Heart left ventricle (tissue), 16 donors: ENCODE data around the gene NDUFB5. TPM values are rescaled to one million over a fixed set of nuclear protein-coding genes. Genes with fewer than 3 reads are reported as not detected.
A peak's percentile ranks its signal among the peaks of the same experiment; 100 is the strongest.

Source experiments
- ATAC-seq, 4 donors: fragments of 200-7000 bp; cut with Tn5 transposase; one replicate each; pipeline ENCODE4 v1.9.1; 2020 to 2022; ENCODE audit warnings: moderate library complexity in 4 of 4, mild to moderate bottlenecking in 3 of 4, moderate number of reproducible peaks in 1 of 4
- DNase-seq, 5 donors: peaks; one replicate each; pipeline ENCODE4 v3.0.0-alpha.2; 2020
- H3K27ac ChIP-seq, 12 donors: fragments of 200-600 bp; sonication (generic) in 4 of 12; one replicate each; pipeline versions ENCODE4 v1.5.0 to v1.8.0; 2016 to 2022; ENCODE audit warnings: mild to moderate bottlenecking in 2 of 12
- H3K27me3 ChIP-seq, 9 donors: fragments of 200-600 bp; sonication (generic) in 2 of 9; one replicate each; pipeline versions ENCODE4 v1.5.1 to v1.8.0; 2016 to 2022; ENCODE audit warnings: mild to moderate bottlenecking in 3 of 9
- H3K36me3 ChIP-seq, 9 donors: fragments of 200-600 bp; sonication (generic) in 2 of 9; one replicate each; pipeline versions ENCODE4 v1.5.0 to v1.8.0; 2018 to 2022; ENCODE audit warnings: mild to moderate bottlenecking in 2 of 9
- H3K4me1 ChIP-seq, 12 donors: fragments of 200-600 bp; sonication (generic) in 4 of 12; one replicate each; pipeline versions ENCODE4 v1.5.0 to v1.8.0; 2016 to 2022; ENCODE audit warnings: mild to moderate bottlenecking in 3 of 12
- H3K4me3 ChIP-seq, 12 donors: fragments of 200-600 bp; sonication (generic) in 4 of 12; one replicate each; pipeline versions ENCODE4 v1.5.0 to v1.8.0; 2017 to 2022; ENCODE audit warnings: mild to moderate bottlenecking in 9 of 12, moderate library complexity in 4 of 12
- H3K9me3 ChIP-seq, 12 donors: fragments of 200-600 bp; sonication (generic) in 4 of 12; one replicate each; pipeline versions ENCODE4 v1.5.0 to v1.8.0; 2016 to 2022; ENCODE audit warnings: mild to moderate bottlenecking in 1 of 12
- POLR2A ChIP-seq, 2 donors: fragments of 450-650 bp; IDR thresholded peaks; one replicate each; pipeline ENCODE4 v1.6.1; 2017; ENCODE audit warnings: antibody characterized with exemption in 2 of 2, mild to moderate bottlenecking in 2 of 2, moderate library complexity in 2 of 2
- WGBS, 4 donors: extraction: QIAGEN DNeasy Blood & Tissue Kit in 2 of 4; methylation state at CpG; one replicate each; pipeline versions ENCODE4 v1.1.5 to v1.1.7; 2013 to 2018; 5-methylcytosine and 5-hydroxymethylcytosine counted together
- intact Hi-C, 10 donors: fragments of 100-400 bp; cut with DNase I; formaldehyde crosslinking; loops; one replicate each; pipeline versions ENCODE4 v1.11.1 to v1.14.2; 2022
- polyA plus RNA-seq, 2 donors: library from polyadenylated mRNA; stranded (reverse); fragments of 200-250 nt; gene quantifications; one replicate each; pipeline ENCODE4 v1.2.3, GENCODE V29; 2013
- total RNA-seq, 9 donors: library from RNA; depleted of rRNA in 2 of 9; stranded (reverse); fragments of >200 nt in 2 of 9; fragmentation: NEBNext Ultra II Directional in 3 of 9; extraction: Animal tissue kit (Norgen Biotek cat#: 25700) in 3 of 9; gene quantifications; one replicate each; pipeline versions ENCODE4 v1.1.0 to v1.2.4, GENCODE V29; 2016 to 2023
- TF ChIP-seq, protein P1 (sequence below), 12 donors: fragments of 200-600 bp; sonication (generic) in 4 of 12; IDR thresholded peaks; one replicate each; pipeline versions ENCODE4 v1.5.0 to v1.8.0; 2018 to 2022; ENCODE audit warnings: antibody characterized with exemption in 12 of 12, mild to moderate bottlenecking in 5 of 12
- donor health status: ischemic (EF 13 %, LVEDD 7.1; RV severe dilation, severe dysfunction).
- donor health status: healthy with polysubstance abuse.
- donor health status: DM: no; HTN: yes; CAD: no.
- donor health status: DM: no; HTN: no; CAD: no.
- donor health status: ischemic (EF 25% LVEDD 6.9; RV normal size, moderate dysfunction).
- donor health status: ischemic (EF 25% LVEDD 5.7; RV mildly dilated, moderate dysfunction).
- donor health status: healthy.
- donor health status: DM: yes; HTN: yes; CAD: no.
- donor health status: ischemic (EF 35%, LVEDD 5.7; RV mildly dilated, moderate dysfunction).
- donor health status: nonischemic (EF 11% LVEDD 7.7; RV severe dilation, severe dysfunction).
- donor health status: DM: yes; HTN: yes; CAD: no.
- donor health status: PGD.
- donor health status: ischemic (EF 29% LVEDD 5.4; RV normal size, mild dysfunction).
- donor health status: nonischemic (EF 23%, LVEDD 6.1; RV moderate dilation, normal function).

Gene NDUFB5
- total and polyA plus RNA-seq, 11 donors = 138 to 383 (median 317) TPM

DNA sequence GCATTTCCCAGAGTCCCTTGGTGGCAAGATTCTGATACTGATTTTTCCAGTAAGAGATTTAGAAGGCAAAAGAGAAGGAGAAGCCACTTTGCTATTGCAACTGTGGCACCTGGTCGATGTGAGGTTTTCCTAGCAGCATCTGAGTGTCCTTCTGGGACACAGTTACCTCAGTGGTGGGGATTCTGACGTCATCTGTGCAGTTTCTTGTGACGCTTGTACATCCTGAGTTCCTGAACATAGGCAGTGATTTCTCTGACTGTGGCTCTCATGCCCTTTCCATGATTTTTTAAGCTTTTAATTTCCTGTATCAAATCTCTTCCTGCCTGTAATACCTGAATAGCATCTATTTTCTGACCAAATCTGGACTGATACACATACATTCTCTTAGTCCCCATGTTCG is 57.2 kb downstream of the NDUFB5 start:
- Histone ChIP-seq H3K4me3 (no peak overlapping the region), H3K27me3 (no peaks in the 10 kb centered on the region), H3K27ac (peak overlapping the region in 3 of 12 donors; percentile 6 to 66 (median 12)), H3K9me3 (no peaks in the 10 kb centered on the region), H3K36me3 (no peaks in the 10 kb centered on the region), H3K4me1 (peaks cover 0 to 91% (median 38%) of the 10 kb centered on the region in 12 donors)
- intact Hi-C loops = no loop called here
- ATAC-seq (no peak), DNase-seq (no peak)
- WGBS, 4 donors = 63 to 72% (median 67%) methylated on average over 4 of the region's 4 CpGs
- no peak for TF ChIP-seq POLR2A (IDR thresholded peaks at IDR 0.05)
- TF ChIP-seq, protein P1, sequence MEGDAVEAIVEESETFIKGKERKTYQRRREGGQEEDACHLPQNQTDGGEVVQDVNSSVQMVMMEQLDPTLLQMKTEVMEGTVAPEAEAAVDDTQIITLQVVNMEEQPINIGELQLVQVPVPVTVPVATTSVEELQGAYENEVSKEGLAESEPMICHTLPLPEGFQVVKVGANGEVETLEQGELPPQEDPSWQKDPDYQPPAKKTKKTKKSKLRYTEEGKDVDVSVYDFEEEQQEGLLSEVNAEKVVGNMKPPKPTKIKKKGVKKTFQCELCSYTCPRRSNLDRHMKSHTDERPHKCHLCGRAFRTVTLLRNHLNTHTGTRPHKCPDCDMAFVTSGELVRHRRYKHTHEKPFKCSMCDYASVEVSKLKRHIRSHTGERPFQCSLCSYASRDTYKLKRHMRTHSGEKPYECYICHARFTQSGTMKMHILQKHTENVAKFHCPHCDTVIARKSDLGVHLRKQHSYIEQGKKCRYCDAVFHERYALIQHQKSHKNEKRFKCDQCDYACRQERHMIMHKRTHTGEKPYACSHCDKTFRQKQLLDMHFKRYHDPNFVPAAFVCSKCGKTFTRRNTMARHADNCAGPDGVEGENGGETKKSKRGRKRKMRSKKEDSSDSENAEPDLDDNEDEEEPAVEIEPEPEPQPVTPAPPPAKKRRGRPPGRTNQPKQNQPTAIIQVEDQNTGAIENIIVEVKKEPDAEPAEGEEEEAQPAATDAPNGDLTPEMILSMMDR (IDR thresholded peaks at IDR 0.05) = no peak

DNA sequence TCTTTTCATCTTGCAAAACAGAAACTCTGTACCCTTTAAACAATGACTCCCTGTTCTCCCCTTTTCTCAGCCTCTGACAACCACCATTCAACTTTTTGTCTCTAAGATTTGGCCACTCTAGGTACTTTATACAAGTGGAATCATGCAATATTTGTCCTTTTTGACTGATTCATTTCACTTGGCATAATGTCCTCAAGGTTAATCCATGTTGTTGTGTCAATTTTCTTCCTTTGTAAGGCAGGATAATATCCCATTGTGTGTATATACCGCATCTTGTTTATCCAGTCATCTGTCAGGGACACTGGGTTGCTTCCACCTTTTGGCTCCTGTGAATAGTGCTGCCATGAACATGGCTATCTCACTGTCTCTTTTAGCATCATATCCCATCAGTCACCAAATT is 58.5 kb downstream of the NDUFB5 start:
- no peak for ATAC-seq
- WGBS, 4 donors = 85 to 96% (median 90%) methylated on average over 1 of the region's 1 CpG
- peaks cover 0 to 95% (median 41%) of the 10 kb centered on the region in 12 donors for H3K4me1 ChIP-seq

DNA sequence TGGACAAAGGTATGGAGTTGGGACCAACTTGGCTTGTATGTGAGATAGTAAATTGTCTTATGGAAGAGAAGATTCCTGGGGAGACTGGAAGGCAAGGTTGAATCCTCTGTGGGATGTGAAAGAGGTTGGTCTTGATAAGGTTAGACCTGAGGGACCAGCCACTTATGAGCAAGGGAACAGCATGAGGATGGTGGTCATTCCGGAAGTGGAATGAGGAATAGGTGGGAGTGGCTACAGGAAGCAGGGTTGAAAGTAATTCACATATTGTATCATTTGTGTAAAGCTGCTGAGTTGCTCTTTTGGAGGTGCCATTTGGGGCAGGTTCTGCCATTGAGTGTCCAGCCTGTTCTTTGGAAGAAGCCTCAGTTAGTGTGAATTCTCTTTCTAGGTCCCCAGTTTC is 61.4 kb downstream of the NDUFB5 start:
- no peaks in the 10 kb centered on the region for H3K27me3 ChIP-seq
- peaks cover 0 to 87% (median 38%) of the 10 kb centered on the region in 12 donors for H3K4me1 ChIP-seq
- 11 to 38% (median 25%) methylated on average over 1 of the region's 1 CpG for WGBS, 4 donors
- H3K36me3 ChIP-seq = no peaks in the 10 kb centered on the region
- ATAC-seq (peak in 3 of 4 donors; percentile 2 to 17 (median 3)), DNase-seq (no peak)
- no peaks in the 10 kb centered on the region for H3K9me3 ChIP-seq
- H3K4me3 ChIP-seq = peak overlapping the region in 3 of 12 donors; percentile 8 to 18 (median 16)
- peak overlapping the region; percentile 23 to 81 (median 68) for H3K27ac ChIP-seq
- intact Hi-C loops = loop anchor here in 1 of 10 donors (5.0 kb wide), 1 partner anchor 46 kb away; no protein-coding TSS in a partner anchor
- TF ChIP-seq, protein P1 (IDR thresholded peaks at IDR 0.05) = no peak
- no peak for TF ChIP-seq POLR2A (IDR thresholded peaks at IDR 0.05)

More for the DNA sequence above, 58.5 kb downstream of the NDUFB5 start:
- TF ChIP-seq, protein P1 (IDR thresholded peaks at IDR 0.05) = no peak
- TF ChIP-seq POLR2A (IDR thresholded peaks at IDR 0.05) = no peak
- no peaks in the 10 kb centered on the region for H3K36me3 ChIP-seq
- H3K27ac ChIP-seq = peak overlapping the region in 1 of 12 donors; percentile 34
- DNase-seq = no peak
- no peaks in the 10 kb centered on the region for H3K9me3 ChIP-seq
- H3K4me3 ChIP-seq = no peak overlapping the region
- H3K27me3 ChIP-seq = no peaks in the 10 kb centered on the region
- intact Hi-C loops = no loop called here

DNA sequence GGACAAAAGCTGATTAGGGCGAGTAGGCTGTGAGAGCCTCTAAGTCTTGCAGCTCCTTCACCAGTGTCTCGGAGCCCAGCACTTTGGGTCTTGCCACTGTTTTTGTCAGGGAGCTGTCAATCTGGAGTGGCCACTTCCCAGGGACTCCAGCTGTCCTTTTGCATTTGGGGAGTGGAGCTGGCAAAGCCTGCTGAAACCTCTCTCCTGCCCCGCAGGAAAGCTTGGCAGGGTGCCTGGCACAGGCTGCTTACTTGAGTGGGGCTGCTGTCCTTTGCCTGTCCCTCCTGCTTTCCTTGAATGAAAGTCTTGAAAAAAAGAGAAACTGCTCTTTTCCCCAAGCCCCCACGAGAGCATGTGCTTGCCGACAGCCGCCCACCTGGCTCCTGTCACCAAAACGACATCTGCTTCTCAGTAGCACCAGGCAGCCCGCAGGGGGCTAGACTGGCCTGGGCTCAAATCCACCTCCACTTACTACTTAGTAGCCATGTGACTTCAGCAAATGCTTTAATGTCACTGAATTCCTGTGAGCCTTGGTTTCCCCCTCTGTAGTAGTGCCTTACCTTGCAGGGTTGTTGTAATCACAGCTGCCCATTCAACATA is 61.9 kb downstream of the NDUFB5 start:
- Histone ChIP-seq H3K27ac (peak overlapping the region; percentile 23 to 81 (median 68)), H3K36me3 (no peaks in the 10 kb centered on the region), H3K27me3 (no peaks in the 10 kb centered on the region), H3K9me3 (no peaks in the 10 kb centered on the region), H3K4me1 (peaks cover 0 to 90% (median 36%) of the 10 kb centered on the region in 12 donors), H3K4me3 (peak overlapping the region in 3 of 12 donors; percentile 8 to 18 (median 16))
- WGBS, 4 donors = 27 to 32% (median 31%) methylated on average over 8 of the region's 8 CpGs
- peak; percentile 74 to 91 (median 86) for DNase-seq
- peak; percentile 76 to 85 (median 80) for ATAC-seq
- TF ChIP-seq, protein P1 (IDR thresholded peaks at IDR 0.05) = no peak
- TF ChIP-seq POLR2A (IDR thresholded peaks at IDR 0.05) = no peak
- intact Hi-C loops = loop anchor here in 1 of 10 donors (5.0 kb wide), 1 partner anchor 46 kb away; no protein-coding TSS in a partner anchor
